Adipocyte (in vitro differentiated cells): ENCODE measurements around the gene KRTAP4-12.
"Not testable (repeated sequence)": the region's sequence is repeated elsewhere in the genome, so short reads cannot be mapped to it uniquely, and the experiment has no call there.

ENCODE experiments used
- DNase-seq: peaks from one replicate; pipeline ENCODE4 v3.0.0-alpha.2; 2015; ENCODE audit warnings: low read depth
- H3K27me3 ChIP-seq: replicated peaks from 2 replicates; pipeline ENCODE4 v1.7.0; 2013; ENCODE audit warnings: mild to moderate bottlenecking, low read length, moderate library complexity; ENCODE audit not compliant: control insufficient read depth, insufficient read depth
- H3K36me3 ChIP-seq: 2 replicates; pipeline ENCODE4 v1.7.0; 2013; ENCODE audit warnings: low read length, mild to moderate bottlenecking, moderate library complexity; ENCODE audit not compliant: control insufficient read depth, insufficient read depth, severe bottlenecking
- H3K4me1 ChIP-seq: 2 replicates; pipeline ENCODE4 v1.7.0; 2013; ENCODE audit warnings: mild to moderate bottlenecking, low read length, moderate library complexity; ENCODE audit not compliant: control insufficient read depth, insufficient read depth
- H3K4me3 ChIP-seq: 2 replicates; pipeline ENCODE4 v1.7.0; 2013; ENCODE audit warnings: mild to moderate bottlenecking, low read length, moderate library complexity
- H3K9ac ChIP-seq: 2 replicates; pipeline ENCODE4 v1.7.0; 2013; ENCODE audit warnings: mild to moderate bottlenecking, low read length, moderate library complexity
- H3K9me3 ChIP-seq: 2 replicates; pipeline ENCODE4 v1.7.0; 2013; ENCODE audit warnings: mild to moderate bottlenecking, low read length, moderate library complexity; ENCODE audit not compliant: control insufficient read depth

The KRTAP4-12 gene

DNA sequence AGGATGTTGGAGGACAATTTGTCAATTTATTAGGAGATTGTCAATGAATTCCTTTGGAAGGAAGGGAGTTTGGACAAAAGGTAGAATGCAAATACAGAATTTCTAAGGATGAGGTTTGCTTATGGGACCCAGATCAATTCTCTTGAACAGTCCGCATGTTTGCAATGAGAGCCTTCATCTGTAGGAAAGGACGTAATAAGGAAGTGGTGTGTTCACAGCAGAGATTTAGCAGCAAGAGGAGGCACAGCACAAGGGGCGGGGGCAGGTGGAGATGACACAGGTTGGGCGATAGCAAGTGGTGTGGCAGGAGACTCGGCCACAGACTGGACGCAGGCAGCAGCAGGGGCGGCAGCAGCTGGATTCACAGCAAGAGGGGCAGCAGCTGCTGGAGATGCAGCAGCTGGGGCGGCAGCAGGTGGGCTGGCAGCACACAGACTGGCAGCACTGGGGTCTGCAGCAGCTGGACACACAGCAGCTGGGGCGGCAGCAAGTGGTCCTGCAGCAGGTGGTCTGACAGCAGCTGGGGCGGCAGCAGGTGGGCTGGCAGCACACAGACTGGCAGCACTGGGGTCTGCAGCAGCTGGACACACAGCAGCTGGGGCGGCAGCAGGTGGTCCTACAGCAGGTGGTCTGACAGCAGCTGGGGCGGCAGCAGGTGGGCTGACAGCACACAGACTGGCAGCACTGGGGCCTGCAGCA lies 541 bp downstream of the KRTAP4-12 start:
- H3K36me3 ChIP-seq, H3K9me3 ChIP-seq, H3K4me3 ChIP-seq, H3K4me1 ChIP-seq, DNase-seq, H3K9ac ChIP-seq, H3K27me3 ChIP-seq: not testable (repeated sequence)

DNA sequence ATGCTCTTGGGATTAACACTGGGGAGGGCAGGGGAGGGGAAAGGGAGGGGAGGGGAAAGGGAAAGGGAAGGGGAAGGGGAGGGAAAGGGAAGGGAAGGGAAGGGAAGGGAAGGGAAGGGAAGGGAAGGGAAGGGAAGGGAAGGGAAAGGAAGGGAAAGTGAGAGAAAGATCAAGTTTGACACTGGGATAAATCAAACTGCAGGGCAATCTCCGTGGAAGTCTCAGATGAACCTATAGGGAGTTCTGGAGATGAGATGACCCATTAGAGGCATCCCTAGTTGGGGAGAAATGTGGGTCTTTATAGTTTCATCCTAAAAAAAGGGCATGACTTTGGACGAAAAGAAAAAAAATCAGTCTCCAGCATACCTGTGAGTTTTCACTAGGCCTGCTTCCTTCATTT lies 2.2 kb downstream of the KRTAP4-12 start:
- Histone ChIP-seq H3K4me3 (no peak overlapping the region), H3K9ac (no peak overlapping the region)

DNA sequence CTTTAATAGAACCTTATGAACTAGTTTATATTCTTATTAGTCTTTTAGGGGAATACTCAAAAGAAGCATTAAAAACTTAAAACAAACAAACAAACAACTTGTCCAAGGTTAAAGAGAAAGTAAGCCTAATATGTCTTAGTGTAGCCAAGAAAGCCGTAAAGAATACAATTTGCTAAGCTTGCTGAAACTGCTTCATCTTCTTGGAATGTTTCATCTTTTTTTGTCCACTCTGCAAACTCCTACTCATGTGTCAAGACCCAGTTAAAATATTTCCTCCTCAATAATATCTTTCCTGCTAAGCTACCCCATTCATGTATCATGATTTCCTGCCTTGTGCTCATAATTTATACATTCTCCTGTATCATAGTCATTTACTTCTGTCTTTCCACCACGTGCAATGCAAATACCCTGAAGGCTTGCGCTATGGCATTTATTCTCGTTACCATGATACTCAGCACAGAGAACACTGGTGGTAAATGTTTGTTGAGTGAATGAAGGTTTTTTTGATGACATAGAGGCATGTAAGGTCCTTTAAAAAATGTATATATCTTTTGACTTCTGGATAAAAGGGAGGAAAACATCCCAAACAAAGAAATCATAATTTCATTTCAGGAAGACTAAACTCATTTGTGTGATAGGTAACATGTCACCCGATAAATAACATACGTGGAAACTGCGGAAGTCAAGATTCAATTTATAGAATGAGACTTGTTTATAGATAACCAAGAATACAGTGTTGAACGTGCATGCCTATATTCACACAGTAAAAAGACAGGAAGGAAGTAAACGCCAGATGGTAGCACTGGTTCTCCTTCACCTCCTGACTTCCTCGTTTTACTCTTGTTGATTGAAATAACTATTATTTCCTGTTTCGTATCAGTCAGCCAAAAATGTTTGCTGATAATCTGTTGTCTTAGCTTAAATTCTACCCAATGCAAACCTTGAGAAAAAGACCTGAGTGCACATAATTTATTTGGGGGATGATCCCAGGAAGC lies 4.0 kb downstream of the KRTAP4-12 start:
- not testable (repeated sequence) for H3K4me3 ChIP-seq, H3K36me3 ChIP-seq, H3K27me3 ChIP-seq, H3K9me3 ChIP-seq, H3K9ac ChIP-seq, H3K4me1 ChIP-seq
- DNase-seq: peak; percentile 46

More for the DNA sequence above, 2.2 kb downstream of the KRTAP4-12 start:
- Histone ChIP-seq H3K9me3 (no peaks in the 10 kb centered on the region), H3K4me1 (peaks cover 2% of the 10 kb centered on the region), H3K36me3 (no peaks in the 10 kb centered on the region), H3K27me3 (no peaks in the 10 kb centered on the region)
- DNase-seq: no peak

GRCh38 chr17:41118721-41119120 lies 5.3 kb downstream of the KRTAP4-12 start:
- Histone ChIP-seq H3K36me3 (no peaks in the 10 kb centered on the region), H3K9ac (no peak overlapping the region), H3K4me1 (no peaks in the 10 kb centered on the region), H3K9me3 (no peaks in the 10 kb centered on the region), H3K4me3 (no peak overlapping the region), H3K27me3 (no peaks in the 10 kb centered on the region)
- DNase-seq: peak; percentile 47

- H3K4me3 ChIP-seq, H3K36me3 ChIP-seq, H3K9ac ChIP-seq, DNase-seq, H3K4me1 ChIP-seq, H3K9me3 ChIP-seq, H3K27me3 ChIP-seq: not testable (repeated sequence)
Observed at GRCh38 chr17:41117846-41118386, 6.1 kb downstream of the KRTAP4-12 start, which contains the start of gene KRTAP4-11. Gene KRTAP4-11, minus strand, starts transcription at chr17:41118373. Its CDS starts 58 bp downstream, at chr17:41118315.

GRCh38 chr17:41116297-41116696 lies 7.7 kb downstream of the KRTAP4-12 start:
- H3K9me3 ChIP-seq: peaks cover 10% of the 10 kb centered on the region
- H3K4me1 ChIP-seq: no peaks in the 10 kb centered on the region

DNA sequence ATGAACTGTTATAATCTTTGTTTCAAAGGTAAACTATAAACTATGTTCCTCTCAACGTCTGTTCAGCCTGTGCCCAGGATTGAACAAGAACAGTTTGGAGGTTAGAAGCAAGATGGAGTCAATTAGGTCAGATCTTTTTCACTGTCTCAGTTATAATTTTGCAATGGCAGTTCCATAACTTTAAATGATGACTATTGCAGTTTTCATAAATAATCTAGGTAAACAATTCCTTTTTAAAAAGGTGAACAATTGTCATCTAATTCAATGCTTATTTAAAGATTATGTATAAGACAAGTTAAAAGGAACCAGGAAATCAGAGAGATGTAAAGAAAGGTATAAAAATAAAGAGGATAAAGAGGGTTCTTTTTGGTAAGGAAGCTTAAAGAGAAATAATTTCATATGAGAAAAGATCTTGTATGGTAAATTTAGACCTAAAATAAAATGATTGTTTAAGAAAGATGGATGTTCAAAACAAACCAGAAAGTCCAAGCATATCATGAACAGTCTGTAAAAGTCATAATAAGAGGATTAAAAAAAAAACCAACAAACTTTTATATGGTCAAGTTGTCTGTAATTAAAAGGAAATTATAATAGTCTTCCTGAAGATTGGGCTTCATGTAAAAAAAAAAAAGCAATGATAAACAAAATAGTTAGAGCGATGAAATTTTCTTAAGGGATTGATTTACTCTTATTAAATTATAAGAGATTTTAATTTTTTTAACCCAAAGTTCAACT lies 12.7 kb downstream of the KRTAP4-12 start:
- Histone ChIP-seq H3K27me3 (no peaks in the 10 kb centered on the region), H3K9ac (no peak overlapping the region)

More at GRCh38 chr17:41116297-41116696, 7.7 kb downstream of the KRTAP4-12 start:
- no peak for DNase-seq
- no peak overlapping the region for H3K4me3 ChIP-seq
- no peaks in the 10 kb centered on the region for H3K36me3 ChIP-seq
- no peaks in the 10 kb centered on the region for H3K27me3 ChIP-seq
- H3K9ac ChIP-seq: no peak overlapping the region

DNA sequence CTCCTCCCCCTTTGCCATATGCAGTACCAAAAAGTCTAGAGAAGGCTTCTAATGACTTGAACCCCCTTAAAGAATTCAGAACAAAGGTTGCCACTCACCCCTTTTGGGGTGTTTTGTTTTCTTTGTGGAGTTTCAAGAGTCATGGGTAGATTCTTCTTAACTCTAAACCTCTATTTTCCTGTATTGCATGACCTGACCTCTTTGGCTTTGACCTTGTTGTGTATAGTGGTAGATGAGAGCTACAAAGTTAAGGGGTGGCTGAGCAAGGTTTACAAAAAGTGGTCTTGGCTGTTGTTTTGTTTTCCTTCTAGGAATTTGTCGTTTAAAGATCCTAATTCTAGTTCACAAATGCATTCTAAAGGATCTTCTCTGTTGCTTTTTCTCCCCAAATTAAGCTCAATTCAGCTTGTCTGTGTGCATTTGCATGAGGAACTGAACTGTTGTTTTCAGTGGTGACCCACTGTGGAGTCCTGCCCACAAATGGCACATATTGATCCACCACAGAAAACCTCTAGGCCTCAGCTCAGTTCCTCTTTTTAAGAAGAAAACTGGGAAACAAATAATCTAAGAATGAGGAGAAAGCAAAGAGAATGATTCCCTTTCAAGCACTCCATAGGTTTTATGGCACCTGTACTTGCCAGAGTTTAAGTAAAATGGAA lies 15.1 kb downstream of the KRTAP4-12 start:
- DNase-seq, H3K9ac ChIP-seq, H3K27me3 ChIP-seq, H3K4me1 ChIP-seq, H3K36me3 ChIP-seq, H3K4me3 ChIP-seq: not testable (repeated sequence)
- H3K9me3 ChIP-seq: peaks cover 14% of the 10 kb centered on the region

More for the DNA sequence above, 12.7 kb downstream of the KRTAP4-12 start:
- no peak for DNase-seq
- peaks cover 14% of the 10 kb centered on the region for H3K9me3 ChIP-seq
- H3K36me3 ChIP-seq: no peaks in the 10 kb centered on the region
- no peaks in the 10 kb centered on the region for H3K4me1 ChIP-seq
- peak overlapping the region; percentile 12 for H3K4me3 ChIP-seq

GRCh38 chr17:41107941-41108450 lies 16.0 kb downstream of the KRTAP4-12 start:
- no peak for DNase-seq
- Histone ChIP-seq H3K4me1 (no peaks in the 10 kb centered on the region), H3K4me3 (no peak overlapping the region), H3K27me3 (no peaks in the 10 kb centered on the region), H3K36me3 (no peaks in the 10 kb centered on the region), H3K9ac (no peak overlapping the region), H3K9me3 (peaks cover 9% of the 10 kb centered on the region)

GRCh38 chr17:41105347-41105746 lies 18.6 kb downstream of the KRTAP4-12 start, which contains the start of gene KRTAP4-9:
Gene KRTAP4-9, plus strand, starts transcription at chr17:41105389. Its CDS starts 0 bp downstream, at chr17:41105389.
- H3K27me3 ChIP-seq, H3K36me3 ChIP-seq, H3K4me1 ChIP-seq, H3K9me3 ChIP-seq, DNase-seq, H3K9ac ChIP-seq, H3K4me3 ChIP-seq: not testable (repeated sequence)
